Fibroblast of the aortic adventitia (primary cell): ENCODE results near the gene ANKRD17. TPM values are rescaled to one million over a fixed set of nuclear protein-coding genes. Genes with fewer than 3 reads are reported as not detected.
A peak's percentile ranks its signal among the peaks of the same experiment; 100 is the strongest.

Source experiments
- DNase-seq: peaks from one replicate; pipeline ENCODE4 v3.0.0-alpha.2; 2010; ENCODE audit warnings: low read depth
- H3K4me3 ChIP-seq: 2 replicates; pipeline ENCODE4 v1.5.1; 2011; ENCODE audit warnings: low read depth, mild to moderate bottlenecking, control low read depth, low read length, moderate library complexity
- CTCF ChIP-seq: IDR thresholded peaks from 2 replicates; pipeline ENCODE4 v1.5.1; 2011; ENCODE audit warnings: mild to moderate bottlenecking, low read length, control low read depth, inconsistent platforms; ENCODE audit not compliant: insufficient read depth
- total RNA-seq: library from RNA; depleted of rRNA; stranded (reverse); fragments of >200 nt; gene quantifications from 2 replicates; pipeline ENCODE4 v1.2.3, GENCODE V29; 2012; ENCODE audit warnings: low replicate concordance

The ANKRD17 gene
- total RNA-seq, 1 donor, result 72.5 TPM

- no peak for TF ChIP-seq CTCF
These were observed 22.8 kb upstream of the ANKRD17 start for GRCh38 chr4:73281396-73281795.

GRCh38 chr4:73277201-73277600 is 18.6 kb upstream of the ANKRD17 start:
- TF ChIP-seq CTCF, result no peak

More at GRCh38 chr4:73281396-73281795, 22.8 kb upstream of the ANKRD17 start:
- H3K4me3 ChIP-seq, result no peak overlapping the region
- no peak for DNase-seq

GRCh38 chr4:73275318-73275654 is 16.7 kb upstream of the ANKRD17 start:
- TF ChIP-seq CTCF, result no peak
- DNase-seq, result no peak
- no peak overlapping the region for H3K4me3 ChIP-seq

More at GRCh38 chr4:73277201-73277600, 18.6 kb upstream of the ANKRD17 start:
- H3K4me3 ChIP-seq, result no peak overlapping the region
- no peak for DNase-seq

GRCh38 chr4:73272816-73273215 is 14.2 kb upstream of the ANKRD17 start:
- no peak for DNase-seq
- no peak for TF ChIP-seq CTCF
- no peak overlapping the region for H3K4me3 ChIP-seq

GRCh38 chr4:73267050-73267449 is 8.5 kb upstream of the ANKRD17 start:
- H3K4me3 ChIP-seq, result no peak overlapping the region
- TF ChIP-seq CTCF, result no peak
- no peak for DNase-seq

- no peak for DNase-seq
- no peak for TF ChIP-seq CTCF
These were observed 1.0 kb upstream of the ANKRD17 start for GRCh38 chr4:73259571-73260090.

GRCh38 chr4:73258436-73258685 is 237 bp downstream of the ANKRD17 start:
- TF ChIP-seq CTCF, result peak; percentile 2
- peak; percentile 20 for DNase-seq
- peak overlapping the region; percentile 96 for H3K4me3 ChIP-seq

More at GRCh38 chr4:73259571-73260090, 1.0 kb upstream of the ANKRD17 start:
- peak overlapping the region; percentile 96 for H3K4me3 ChIP-seq
